ENCODE measurements around the gene TPCN1. TPM values are rescaled to one million over a fixed set of nuclear protein-coding genes. Genes with fewer than 3 reads are reported as not detected.

The TPCN1 gene
- total and polyA plus RNA-seq, 2 of the 8 experiments (the other 6 are each of a cell fraction or from before 2014, with no cell fraction given) = 14.9 to 21.4 TPM

GRCh38 chr12:113318046-113318656 lies 96.9 kb downstream of the TPCN1 start:
- H3K27me3 ChIP-seq (replicated peaks in 1 of 4; ENCODE audit: control insufficient read depth in 3 of 4, extremely low read depth in 1 of 4, insufficient read depth in 3 of 4, low read length in 3 of 4) = no peaks in the 10 kb centered on the region; a peak in 1 of 7 replicates
- no peak overlapping the region for H2AFZ ChIP-seq (ENCODE audit: low read length)
- H2BK15ac ChIP-seq (ENCODE audit: low read length) = no peak overlapping the region
- no peak overlapping the region for H3K9ac ChIP-seq (replicated peaks in 1 of 4; ENCODE audit: extremely low read depth in 1 of 4, low read depth in 3 of 4, low read length in 3 of 4)
- H3K27ac ChIP-seq (ENCODE audit: low read depth, low read length) = no peak overlapping the region
- 85% methylated on average over 4 of the region's 4 CpGs; no CpG with 5 or more reads in 1 of the 2 experiments for WGBS, 2 experiments (ENCODE audit: extremely low coverage in 1 of 2, insufficient coverage in 1 of 2, insufficient read length in 1 of 2, insufficient replicate concordance in 2 of 2, low coverage in 1 of 2, low lambda C conversion rate in 2 of 2, missing lambda C conversion rate in 1 of 2)
- H3K14ac ChIP-seq (ENCODE audit: insufficient read length) = no peak overlapping the region
- no peak overlapping the region for H2BK12ac ChIP-seq (ENCODE audit: low read depth, low read length)
- FAIRE-seq = peak; percentile 55
- no peak for DNase-seq (ENCODE audit: low read depth in 1 of 2, low spot score in 2 of 2)
- H3K4me1 ChIP-seq (replicated peaks in 1 of 4; ENCODE audit: control insufficient read depth in 3 of 4, insufficient read depth in 4 of 4, low read length in 3 of 4) = peaks cover 0 to 3% (median 0%) of the 10 kb centered on the region in 4 experiments; a peak in 2 of 7 replicates
- H3K23me2 ChIP-seq (ENCODE audit: low read depth, low read length) = peaks cover 4% of the 10 kb centered on the region; the same call in 1 of the 2 replicates
- H3K4me3 ChIP-seq (ENCODE audit: extremely low read depth in 1 of 4, insufficient read depth in 2 of 4, low read depth in 3 of 4, low read length in 4 of 4) = no peak overlapping the region
- no peak overlapping the region for H3K4me2 ChIP-seq (ENCODE audit: insufficient read depth in 1 of 2, low read depth in 2 of 2, low read length in 2 of 2)
- H4K91ac ChIP-seq (replicated peaks; ENCODE audit: insufficient read length, low read length) = no peak overlapping the region
- peak overlapping the region; percentile 25 for H2BK120ac ChIP-seq (replicated peaks; ENCODE audit: low read depth, low read length)
- H3K9me3 ChIP-seq (ENCODE audit: insufficient read depth in 2 of 2, low read depth in 1 of 2, low read length in 1 of 2) = no peaks in the 10 kb centered on the region
- H4K20me1 ChIP-seq (replicated peaks in 1 of 2; ENCODE audit: control insufficient read depth in 1 of 2, insufficient read depth in 2 of 2, low read length in 2 of 2) = peaks cover 0 to 3% of the 10 kb centered on the region in 2 experiments
- H3K79me2 ChIP-seq (ENCODE audit: control insufficient read depth in 1 of 2, insufficient read depth in 2 of 2, low read length in 2 of 2) = no peaks in the 10 kb centered on the region
- H3K18ac ChIP-seq (ENCODE audit: extremely low read depth, low read length) = no peak overlapping the region
- no peak overlapping the region for H4K5ac ChIP-seq (ENCODE audit: insufficient read length, low read depth, low read length)
- H3K23ac ChIP-seq (ENCODE audit: insufficient read length) = no peak overlapping the region
- peak overlapping the region; percentile 87 for H3K4ac ChIP-seq (replicated peaks; ENCODE audit: insufficient read length, low read depth, low read length)
- H4K8ac ChIP-seq (ENCODE audit: extremely low read depth, insufficient read depth, low read length) = no peak overlapping the region
- ChIA-PET CTCF (ENCODE audit: partially characterized antibody) (interaction anchor here (1.0 to 3.5 kb wide), 2 partner anchors 19 to 107 kb away, joined by 3 to 20 read pairs; no protein-coding TSS in a partner anchor), POLR2A (ENCODE audit: partially characterized antibody) (no interaction called here)
- TF ChIP-seq USF2 (IDR thresholded peaks at IDR 0.05; ENCODE audit: low read length) = no peak
- TF ChIP-seq TCF12 (IDR thresholded peaks at IDR 0.05; ENCODE audit: low read depth, low read length) = no peak
- TF ChIP-seq SRF (IDR thresholded peaks at IDR 0.05; ENCODE audit: low read depth, low read length) = no peak
- no peak for TF ChIP-seq KDM1A (IDR thresholded peaks at IDR 0.05; ENCODE audit: borderline replicate concordance, low read length)
- no peak for TF ChIP-seq SP4 (IDR thresholded peaks at IDR 0.05; ENCODE audit: low read length)
- TF ChIP-seq, protein P1, sequence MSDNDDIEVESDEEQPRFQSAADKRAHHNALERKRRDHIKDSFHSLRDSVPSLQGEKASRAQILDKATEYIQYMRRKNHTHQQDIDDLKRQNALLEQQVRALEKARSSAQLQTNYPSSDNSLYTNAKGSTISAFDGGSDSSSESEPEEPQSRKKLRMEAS (IDR thresholded peaks at IDR 0.05) = no peak
- no peaks in the 10 kb centered on the region for H3K79me1 ChIP-seq (ENCODE audit: low read depth, low read length)
- no peak overlapping the region for H3K56ac ChIP-seq (replicated peaks; ENCODE audit: insufficient read length, low read depth, low read length)
- peaks cover 0 to 16% (median 6%) of the 10 kb centered on the region in 4 experiments; a peak in 7 of 8 replicates for H3K36me3 ChIP-seq (ENCODE audit: control insufficient read depth in 2 of 4, insufficient read depth in 4 of 4, low read length in 3 of 4)
- H2BK20ac ChIP-seq (ENCODE audit: low read length) = 0 out of 2 replicates have a peak overlapping the region, but pooled peaks have one; percentile 5
- H2BK5ac ChIP-seq (ENCODE audit: low read depth, low read length) = 0 out of 2 replicates have a peak overlapping the region, but pooled peaks have one; percentile 6
- peak overlapping the region; percentile 80; the same call in 1 of the 2 replicates for H2AK5ac ChIP-seq (ENCODE audit: low read depth, low read length)

All from H1 (cell line).